Caco-2 (cell line): ENCODE measurements around the gene FUT8. TPM values are rescaled to one million over a fixed set of nuclear protein-coding genes. Genes with fewer than 3 reads are reported as not detected.

ENCODE experiments used
- BruUV-seq: library from RNA; stranded (reverse); fragments of 400-500 nt; replicated peaks from 2 replicates; lab custom pipeline; 2021; lab: Mats Ljungman, UMichigan
- CTCF ChIA-PET: fragments of 300-600 bp; sonication (Branson Sonifier 250); formaldehyde crosslinking; loops from one replicate; lab custom pipeline; 2022; ENCODE audit warnings: antibody characterized with exemption; lab: Charles Lee
- POLR2A ChIA-PET: fragments of 300-600 bp; sonication (Branson Sonifier 250); formaldehyde crosslinking; loops from one replicate; lab custom pipeline; 2022; ENCODE audit warnings: antibody characterized with exemption; lab: Charles Lee
- DNase-seq, 2 experiments: peaks; one replicate each; pipeline versions ENCODE4 v3.0.0 to v3.0.0-alpha.2; 2020 to 2022
- H3K27me3 ChIP-seq: replicated peaks from 2 replicates; pipeline ENCODE4 v1.6.0; 2011; ENCODE audit warnings: low read length; ENCODE audit not compliant: control insufficient read depth, insufficient read depth
- H3K36me3 ChIP-seq: 2 replicates; pipeline ENCODE4 v1.5.1; 2011; ENCODE audit warnings: low read length; ENCODE audit not compliant: control insufficient read depth, insufficient read depth
- H3K4me1 ChIP-seq: fragments of 250-450 bp; sonication (Bioruptor Pico); 2 replicates; pipeline ENCODE4 v1.5.1; 2020; ENCODE audit warnings: mild to moderate bottlenecking
- H3K4me3 ChIP-seq: 2 replicates; pipeline ENCODE4 v1.5.1; 2011; ENCODE audit warnings: low read depth, mild to moderate bottlenecking, control low read depth, low read length
- H3K9me3 ChIP-seq: fragments of 250-450 bp; sonication (Bioruptor Pico); 2 replicates; pipeline ENCODE4 v1.5.1; 2020; ENCODE audit warnings: mild to moderate bottlenecking, moderate library complexity
- H3K27ac Mint-ChIP-seq: one replicate; pipeline ENCODE4 v1.8.0; 2022; ENCODE audit warnings: mixed read lengths; ENCODE audit not compliant: unreplicated experiment
- H3K27me3 Mint-ChIP-seq: one replicate; pipeline ENCODE4 v1.8.0; 2022; ENCODE audit warnings: mixed read lengths; ENCODE audit not compliant: insufficient read depth, unreplicated experiment
- H3K36me3 Mint-ChIP-seq: one replicate; pipeline ENCODE4 v1.8.0; 2022; ENCODE audit warnings: mild to moderate bottlenecking, mixed read lengths; ENCODE audit not compliant: insufficient read depth, unreplicated experiment
- H3K4me1 Mint-ChIP-seq: one replicate; pipeline ENCODE4 v1.8.0; 2022; ENCODE audit warnings: low read depth, mixed read lengths; ENCODE audit not compliant: unreplicated experiment
- H3K4me3 Mint-ChIP-seq: one replicate; pipeline ENCODE4 v1.8.0; 2022; ENCODE audit warnings: mild to moderate bottlenecking, moderate library complexity, mixed read lengths; ENCODE audit not compliant: unreplicated experiment
- H3K9me3 Mint-ChIP-seq: one replicate; pipeline ENCODE4 v1.8.0; 2022; ENCODE audit warnings: mixed read lengths; ENCODE audit not compliant: unreplicated experiment
- CTCF ChIP-seq, 2 experiments: fragments of 200-600 bp in 1 of 2; IDR thresholded peaks; 1 replicate in 1 of 2; 2 replicates in 1 of 2; pipeline versions ENCODE4 v1.5.1 to v1.8.0; 2011 to 2022; ENCODE audit warnings: antibody characterized with exemption in 1 of 2, control low read depth in 1 of 2, inconsistent platforms in 1 of 2, low read depth in 1 of 2, low read length in 1 of 2, mild to moderate bottlenecking in 1 of 2, moderate library complexity in 1 of 2; ENCODE audit not compliant: insufficient read depth in 1 of 2, severe bottlenecking in 1 of 2, unreplicated experiment in 1 of 2
- intact Hi-C: fragments of 100-400 bp; cut with micrococcal nuclease; formaldehyde crosslinking; loops from one replicate; pipeline ENCODE4 v1.10.0; 2022; ENCODE audit not compliant: unreplicated experiment
- total RNA-seq: library from RNA; stranded (reverse); gene quantifications from 2 replicates; pipeline ENCODE4 v1.2.3, GENCODE V29; 2022

Gene FUT8
- total RNA-seq, 1 experiment from 2014 or later = 67.1 TPM

GRCh38 chr14:65696801-65697200, 284.3 kb downstream of the FUT8 start:
- Mint-ChIP-seq H3K27ac (no peak overlapping the region), H3K4me3 (no peak overlapping the region), H3K27me3 (no peaks in the 10 kb centered on the region), H3K9me3 (no peaks in the 10 kb centered on the region), H3K36me3 (no peaks in the 10 kb centered on the region), H3K4me1 (no peaks in the 10 kb centered on the region)
- no peaks in the 10 kb centered on the region for H3K4me1 ChIP-seq
- intact Hi-C loops = no loop called here
- no TSS peak for BruUV-seq
- CTCF ChIA-PET = no interaction called here
- no peak overlapping the region for H3K4me3 ChIP-seq
- no peak for TF ChIP-seq CTCF (IDR thresholded peaks at IDR 0.05; ENCODE audit: insufficient read depth in 1 of 2, low read depth in 1 of 2, low read length in 1 of 2, severe bottlenecking in 1 of 2, unreplicated experiment in 1 of 2)
- POLR2A ChIA-PET = no interaction called here
- H3K9me3 ChIP-seq = no peaks in the 10 kb centered on the region
- no peaks in the 10 kb centered on the region for H3K36me3 ChIP-seq
- no peaks in the 10 kb centered on the region for H3K27me3 ChIP-seq
- DNase-seq = no peak

- no TSS peak for BruUV-seq
- DNase-seq = no peak
- Mint-ChIP-seq H3K9me3 (peaks cover 23% of the 10 kb centered on the region), H3K27me3 (no peaks in the 10 kb centered on the region), H3K4me1 (no peaks in the 10 kb centered on the region), H3K36me3 (no peaks in the 10 kb centered on the region), H3K27ac (no peak overlapping the region), H3K4me3 (no peak overlapping the region)
- intact Hi-C loops = no loop called here
- H3K4me1 ChIP-seq = no peaks in the 10 kb centered on the region
- no peaks in the 10 kb centered on the region for H3K9me3 ChIP-seq
- POLR2A ChIA-PET = no interaction called here
- CTCF ChIA-PET = no interaction called here
- no peaks in the 10 kb centered on the region for H3K27me3 ChIP-seq
- H3K36me3 ChIP-seq = no peaks in the 10 kb centered on the region; the same call in 1 of the 2 replicates
- no peak for TF ChIP-seq CTCF (IDR thresholded peaks at IDR 0.05; ENCODE audit: insufficient read depth in 1 of 2, low read depth in 1 of 2, low read length in 1 of 2, severe bottlenecking in 1 of 2, unreplicated experiment in 1 of 2)
- no peak overlapping the region for H3K4me3 ChIP-seq
Measured at GRCh38 chr14:65703521-65703920, 291.0 kb downstream of the FUT8 start.

- Mint-ChIP-seq H3K36me3 (no peaks in the 10 kb centered on the region), H3K4me3 (no peak overlapping the region), H3K9me3 (peaks cover 27% of the 10 kb centered on the region), H3K4me1 (no peaks in the 10 kb centered on the region), H3K27me3 (no peaks in the 10 kb centered on the region), H3K27ac (no peak overlapping the region)
- H3K9me3 ChIP-seq = no peaks in the 10 kb centered on the region
- H3K4me1 ChIP-seq = no peaks in the 10 kb centered on the region
- no peak for DNase-seq
- H3K27me3 ChIP-seq = no peaks in the 10 kb centered on the region
- no peaks in the 10 kb centered on the region; the same call in 1 of the 2 replicates for H3K36me3 ChIP-seq
- no peak overlapping the region for H3K4me3 ChIP-seq
- ChIA-PET CTCF (no interaction called here), POLR2A (no interaction called here)
- TF ChIP-seq CTCF (IDR thresholded peaks at IDR 0.05; ENCODE audit: insufficient read depth in 1 of 2, low read depth in 1 of 2, low read length in 1 of 2, severe bottlenecking in 1 of 2, unreplicated experiment in 1 of 2) = no peak
- BruUV-seq = no TSS peak
- intact Hi-C loops = no loop called here
Measured at GRCh38 chr14:65703996-65704395, 291.5 kb downstream of the FUT8 start.
